ENCODE data around the gene NCKAP5L.

NCKAP5L gene

GRCh38 chr12:49868449-49868848 lies 40.2 kb upstream of the NCKAP5L start:
- peaks cover 71% of the 10 kb centered on the region for H3K4me1 ChIP-seq
- TF ChIP-seq CTCF (IDR thresholded peaks at IDR 0.05), result no peak

GRCh38 chr12:49867570-49868341 lies 39.5 kb upstream of the NCKAP5L start:
- H3K36me3 ChIP-seq (ENCODE audit: control insufficient read depth, insufficient read depth, low read length), result no peaks in the 10 kb centered on the region
- no peak overlapping the region for H3K4me3 ChIP-seq (ENCODE audit: low read depth, low read length)
- no peak for TF ChIP-seq CTCF (IDR thresholded peaks at IDR 0.05)
- H3K27ac ChIP-seq, result peak overlapping the region; percentile 99
- H3K4me2 ChIP-seq (ENCODE audit: low read length), result peak overlapping the region; percentile 54
- no peaks in the 10 kb centered on the region for H3K79me2 ChIP-seq
- peak overlapping the region; percentile 61 for H2AFZ ChIP-seq
- no peaks in the 10 kb centered on the region for H3K9me3 ChIP-seq (ENCODE audit: control insufficient read depth, low read length)
- no peaks in the 10 kb centered on the region for H3K27me3 ChIP-seq (ENCODE audit: control insufficient read depth, insufficient read depth, low read length)
- H3K9ac ChIP-seq, result peak overlapping the region; percentile 23
- peaks cover 64% of the 10 kb centered on the region for H3K4me1 ChIP-seq

More at GRCh38 chr12:49868449-49868848, 40.2 kb upstream of the NCKAP5L start:
- Histone ChIP-seq H3K36me3 (ENCODE audit: control insufficient read depth, insufficient read depth, low read length) (no peaks in the 10 kb centered on the region), H3K27ac (peak overlapping the region; percentile 99), H2AFZ (peak overlapping the region; percentile 61), H3K79me2 (no peaks in the 10 kb centered on the region), H3K9me3 (ENCODE audit: control insufficient read depth, low read length) (no peaks in the 10 kb centered on the region), H3K9ac (peak overlapping the region; percentile 23), H3K4me3 (ENCODE audit: low read depth, low read length) (peak overlapping the region; percentile 37), H3K27me3 (ENCODE audit: control insufficient read depth, insufficient read depth, low read length) (no peaks in the 10 kb centered on the region), H3K4me2 (ENCODE audit: low read length) (peak overlapping the region; percentile 54)

GRCh38 chr12:49866859-49867569 lies 38.8 kb upstream of the NCKAP5L start:
- Histone ChIP-seq H3K4me2 (ENCODE audit: low read length) (peak overlapping the region; percentile 21), H3K4me3 (ENCODE audit: low read depth, low read length) (no peak overlapping the region), H2AFZ (peak overlapping the region; percentile 61), H3K9ac (no peak overlapping the region), H3K79me2 (no peaks in the 10 kb centered on the region), H3K4me1 (peaks cover 57% of the 10 kb centered on the region), H3K27me3 (ENCODE audit: control insufficient read depth, insufficient read depth, low read length) (no peaks in the 10 kb centered on the region), H3K36me3 (ENCODE audit: control insufficient read depth, insufficient read depth, low read length) (no peaks in the 10 kb centered on the region), H3K9me3 (ENCODE audit: control insufficient read depth, low read length) (no peaks in the 10 kb centered on the region), H3K27ac (peak overlapping the region; percentile 99)
- peak; percentile 99 for TF ChIP-seq CTCF (IDR thresholded peaks at IDR 0.05)

- Histone ChIP-seq H2AFZ (no peak overlapping the region), H3K4me1 (peaks cover 44% of the 10 kb centered on the region), H3K27me3 (ENCODE audit: control insufficient read depth, insufficient read depth, low read length) (no peaks in the 10 kb centered on the region), H3K4me3 (ENCODE audit: low read depth, low read length) (no peak overlapping the region), H3K36me3 (ENCODE audit: control insufficient read depth, insufficient read depth, low read length) (no peaks in the 10 kb centered on the region), H3K9ac (no peak overlapping the region), H3K9me3 (ENCODE audit: control insufficient read depth, low read length) (no peaks in the 10 kb centered on the region), H3K27ac (no peak overlapping the region), H3K4me2 (ENCODE audit: low read length) (no peak overlapping the region), H3K79me2 (no peaks in the 10 kb centered on the region)
- no peak for TF ChIP-seq CTCF (IDR thresholded peaks at IDR 0.05)
Observed at GRCh38 chr12:49865782-49866135, 37.5 kb upstream of the NCKAP5L start.
